ACHN (cell line): ENCODE measurements around the gene CRYM.
"Not testable (repeated sequence)": the region's sequence is repeated elsewhere in the genome, so short reads cannot be mapped to it uniquely, and the experiment has no call there.

Experiments used
- DNase-seq: peaks from one replicate; pipeline ENCODE4 v3.0.0-alpha.2; 2015
- in situ Hi-C: cut with HindIII; loops from 2 replicates; pipeline ENCODE4 v1.10.0; 2017; ENCODE audit warnings: low sequenced_read_pairs, low pct_ligation_motif_present, low pct_unique_long_range_greater_than_20kb

CRYM gene

GRCh38 chr16:21260870-21261791, 17.0 kb downstream of the CRYM start:
- peak; percentile 98 for DNase-seq
- in situ Hi-C loops = no loop called here

GRCh38 chr16:21257284-21257683, 20.8 kb downstream of the CRYM start:
- in situ Hi-C loops = no loop called here

GRCh38 chr16:21256636-21257035, 21.5 kb downstream of the CRYM start:
- in situ Hi-C loops = no loop called here
- no peak for DNase-seq

More at GRCh38 chr16:21257284-21257683, 20.8 kb downstream of the CRYM start:
- DNase-seq = no peak

GRCh38 chr16:21253470-21253869, 24.6 kb downstream of the CRYM start:
- no peak for DNase-seq
- in situ Hi-C loops = no loop called here

- in situ Hi-C loops = no loop called here
Measured at GRCh38 chr16:21250072-21250923, 27.8 kb downstream of the CRYM start.

GRCh38 chr16:21248179-21248578, 29.9 kb downstream of the CRYM start:
- DNase-seq, in situ Hi-C loops: not testable (repeated sequence)

More at GRCh38 chr16:21250072-21250923, 27.8 kb downstream of the CRYM start:
- no peak for DNase-seq

- no peak for DNase-seq
- in situ Hi-C loops = no loop called here
Measured at GRCh38 chr16:21244518-21245215, 33.4 kb downstream of the CRYM start.

- no peak for DNase-seq
- in situ Hi-C loops = no loop called here
Measured at GRCh38 chr16:21242756-21243155, 35.3 kb downstream of the CRYM start.

- no peak for DNase-seq
- in situ Hi-C loops = no loop called here
Measured at GRCh38 chr16:21239646-21240045, 38.4 kb downstream of the CRYM start.

- in situ Hi-C loops = no loop called here
- no peak for DNase-seq
Measured at GRCh38 chr16:21236831-21237230, 41.3 kb downstream of the CRYM start.

- in situ Hi-C loops = no loop called here
- no peak for DNase-seq
Measured at GRCh38 chr16:21235199-21235585, 42.9 kb downstream of the CRYM start.

GRCh38 chr16:21233521-21234150, 44.5 kb downstream of the CRYM start, which contains the start of gene ANKS4B:
TSS of gene ANKS4B (plus strand) at chr16:21233699. CDS start at chr16:21233738, 39 bp downstream.
- in situ Hi-C loops = no loop called here
- DNase-seq = no peak

- DNase-seq = no peak
- in situ Hi-C loops = no loop called here
Measured at GRCh38 chr16:21233045-21233520, 45.0 kb downstream of the CRYM start.

- DNase-seq = no peak
- in situ Hi-C loops = no loop called here
Measured at GRCh38 chr16:21228361-21228872, 49.7 kb downstream of the CRYM start.

GRCh38 chr16:21227866-21228265, 50.2 kb downstream of the CRYM start:
- in situ Hi-C loops = no loop called here
- DNase-seq = no peak

GRCh38 chr16:21226749-21227148, 51.3 kb downstream of the CRYM start:
- no peak for DNase-seq
- in situ Hi-C loops = no loop called here

GRCh38 chr16:21224800-21225199, 53.3 kb downstream of the CRYM start:
- in situ Hi-C loops = no loop called here

GRCh38 chr16:21223787-21224186, 54.3 kb downstream of the CRYM start:
- in situ Hi-C loops = no loop called here
- DNase-seq = no peak

More at GRCh38 chr16:21224800-21225199, 53.3 kb downstream of the CRYM start:
- DNase-seq = no peak
